GM21723 (cell line): ENCODE measurements around the gene MYO5A.

Source experiments
- ATAC-seq: cut with Tn5 transposase; IDR thresholded peaks from one replicate; pipeline ENCODE4 v1.9.1; 2021; ENCODE audit warnings: mild to moderate bottlenecking, moderate library complexity; ENCODE audit not compliant: unreplicated experiment

MYO5A gene

DNA sequence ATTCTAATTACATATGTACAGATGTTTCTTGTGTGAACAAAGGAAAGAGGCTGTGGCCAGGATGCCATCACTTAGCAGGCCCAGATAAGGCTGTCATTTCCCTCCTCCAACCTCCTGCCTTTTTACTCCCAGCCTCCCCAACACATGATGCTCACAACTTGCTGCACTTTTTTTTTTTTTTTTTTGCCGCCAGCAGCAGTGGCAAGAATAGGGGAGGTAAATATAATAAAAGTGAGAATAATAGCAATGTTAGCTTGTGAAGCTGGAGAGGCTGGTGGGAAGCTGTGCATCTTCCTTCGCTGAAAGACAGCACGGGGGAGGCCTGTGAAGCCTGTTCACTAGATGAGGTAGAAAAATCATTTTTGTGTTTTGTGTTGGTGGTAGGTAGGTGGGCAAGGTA, 190.6 kb downstream of the MYO5A start:
- ATAC-seq: no peak

DNA sequence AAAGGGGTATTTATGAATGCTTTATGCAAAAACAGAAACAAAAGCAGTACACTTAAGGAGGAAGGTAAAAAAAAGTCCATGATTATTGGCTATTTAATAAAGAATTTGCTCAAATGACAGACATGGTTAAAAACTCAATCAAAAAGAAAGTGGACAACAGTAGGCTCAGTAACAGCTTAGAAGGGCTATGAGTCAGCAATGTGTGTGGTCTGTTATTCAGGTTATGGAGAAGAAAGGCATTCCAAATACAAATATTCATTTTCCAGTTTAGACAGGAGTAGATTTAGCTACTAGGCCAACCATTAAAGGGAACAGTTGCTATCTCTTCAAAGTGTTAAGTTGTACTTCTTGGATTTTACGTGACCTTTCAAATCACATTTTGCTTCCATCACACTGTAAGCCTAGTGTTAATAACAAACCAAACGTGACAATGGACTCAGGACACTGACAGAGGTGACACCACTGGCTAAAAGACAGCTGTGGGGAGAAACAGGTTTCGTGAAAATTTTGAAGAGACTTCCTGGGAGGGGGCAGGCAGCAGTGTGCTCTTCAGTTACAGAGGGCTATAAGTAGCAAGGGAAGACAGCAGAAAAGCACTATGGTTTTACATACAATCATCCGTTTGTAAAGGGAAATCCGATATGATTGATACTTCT, 191.4 kb downstream of the MYO5A start:
- no peak for ATAC-seq

DNA sequence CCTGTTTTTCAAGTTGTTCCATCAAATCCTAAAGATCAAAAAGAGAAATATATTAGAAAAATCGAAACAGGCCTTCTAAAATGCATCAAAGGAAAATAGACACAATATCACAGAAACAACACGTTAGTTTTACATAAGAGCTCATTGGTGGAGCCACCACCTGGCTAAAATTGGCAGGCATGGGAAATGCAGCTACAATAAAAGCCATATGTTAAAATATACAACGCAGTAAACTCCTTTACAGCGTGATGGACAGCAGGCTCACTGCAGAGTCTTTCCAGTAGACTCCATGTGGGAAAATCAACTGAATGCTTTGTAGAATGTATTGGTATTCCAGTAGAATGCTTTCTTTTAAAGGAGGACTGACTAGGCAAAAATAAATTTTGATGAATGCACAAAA, 192.2 kb downstream of the MYO5A start:
- no peak for ATAC-seq

DNA sequence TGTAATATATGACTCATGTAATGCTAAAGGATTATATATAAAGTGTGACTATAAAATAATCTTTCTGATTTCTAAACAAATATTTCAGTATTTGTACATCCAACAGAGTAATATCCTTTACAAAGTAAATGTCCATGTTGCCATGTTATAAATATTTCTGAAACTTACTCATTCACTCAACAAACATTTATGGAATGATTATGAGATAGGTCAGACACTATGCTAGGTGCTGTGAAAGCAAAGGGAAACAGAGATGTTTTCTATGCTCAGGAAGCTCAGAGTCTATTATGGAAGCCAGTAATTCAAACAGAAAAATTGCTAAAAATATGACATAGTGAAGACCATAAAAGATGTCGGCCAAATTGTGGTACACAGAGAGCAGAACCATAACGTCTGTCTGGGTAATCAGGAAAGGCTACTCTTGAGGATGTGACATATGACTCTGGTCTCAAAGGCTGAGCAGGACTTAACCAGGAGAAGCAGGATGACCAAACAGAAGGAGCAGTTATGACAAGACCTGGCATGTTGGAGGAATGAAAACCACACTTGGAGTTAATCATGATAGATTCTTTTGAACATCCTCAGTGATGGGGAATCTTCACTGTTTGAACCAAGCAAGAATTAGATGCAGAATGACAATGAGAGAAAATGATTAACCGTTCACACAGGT, 194.1 kb downstream of the MYO5A start:
- ATAC-seq: no peak

DNA sequence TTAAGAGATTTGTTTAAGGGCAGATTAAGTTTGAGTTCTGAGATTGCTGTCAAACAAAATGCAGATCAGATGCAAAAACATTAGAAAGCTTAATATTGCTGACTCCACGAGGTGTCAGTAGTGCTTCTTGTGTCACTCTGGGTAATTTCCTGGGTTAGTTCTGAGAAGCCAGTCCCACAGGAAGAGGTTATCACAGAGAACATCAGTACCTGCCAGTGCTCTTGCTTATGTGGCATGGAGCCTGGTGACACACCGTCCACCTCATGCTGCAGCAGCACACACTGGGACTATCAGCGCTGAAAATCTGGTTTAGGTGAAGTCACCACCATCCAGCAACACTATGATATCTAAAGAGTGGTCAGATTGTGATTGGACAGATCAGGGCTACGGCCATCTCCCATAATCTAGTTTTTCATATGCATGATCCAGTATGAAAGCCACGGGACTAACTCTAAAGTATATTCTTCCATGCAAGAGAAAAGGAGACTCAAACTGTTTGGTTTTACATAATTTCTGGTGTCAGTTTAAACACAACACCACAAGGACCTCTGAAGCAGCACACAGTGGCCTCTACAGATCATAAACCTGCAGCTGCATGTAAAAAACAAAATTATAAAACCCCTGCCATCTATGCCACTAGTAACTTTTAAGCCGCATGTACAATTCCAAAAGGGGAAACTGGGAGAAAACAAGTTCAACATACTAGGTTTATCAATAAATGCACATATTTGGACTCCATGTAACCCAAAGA, 197.0 kb downstream of the MYO5A start:
- peak; percentile 85 for ATAC-seq

DNA sequence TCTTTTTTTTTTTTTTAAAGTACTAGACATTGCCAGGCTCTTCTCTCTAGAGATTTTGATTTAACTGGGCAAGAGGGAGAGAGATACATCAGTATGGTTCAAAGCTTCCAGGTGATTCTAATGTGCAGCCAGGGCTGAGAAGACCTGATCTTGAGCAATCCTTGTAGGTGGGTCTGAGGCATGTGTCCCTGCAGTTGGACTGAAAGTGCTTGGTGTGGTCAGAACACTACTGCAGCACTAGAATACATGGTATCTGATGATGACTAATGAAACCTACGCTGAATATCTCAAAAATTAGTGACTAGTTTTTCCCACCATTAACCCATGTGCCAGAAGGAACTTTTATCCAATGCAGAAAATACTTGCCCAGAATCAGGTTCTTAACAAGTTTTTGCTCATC, 198.7 kb downstream of the MYO5A start:
- ATAC-seq: no peak

DNA sequence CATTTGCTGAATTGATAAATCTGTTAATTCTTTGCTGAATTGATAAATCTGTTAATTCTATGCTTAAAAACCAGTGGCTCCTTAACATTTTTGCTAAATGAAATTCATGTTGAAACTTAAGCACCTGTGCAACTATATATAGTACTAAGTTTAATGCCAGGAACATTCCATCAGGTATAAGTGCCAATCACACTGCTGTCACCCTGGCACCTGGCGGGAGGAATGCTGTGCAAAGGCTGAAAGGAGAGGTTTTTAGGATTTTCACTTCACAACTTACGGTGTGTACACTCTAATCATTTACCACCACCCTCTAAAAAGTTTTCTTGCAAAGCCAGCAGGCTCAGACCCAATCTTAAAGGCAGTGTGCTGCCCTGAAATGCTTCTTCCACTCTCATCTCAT, 199.5 kb downstream of the MYO5A start:
- ATAC-seq: no peak

DNA sequence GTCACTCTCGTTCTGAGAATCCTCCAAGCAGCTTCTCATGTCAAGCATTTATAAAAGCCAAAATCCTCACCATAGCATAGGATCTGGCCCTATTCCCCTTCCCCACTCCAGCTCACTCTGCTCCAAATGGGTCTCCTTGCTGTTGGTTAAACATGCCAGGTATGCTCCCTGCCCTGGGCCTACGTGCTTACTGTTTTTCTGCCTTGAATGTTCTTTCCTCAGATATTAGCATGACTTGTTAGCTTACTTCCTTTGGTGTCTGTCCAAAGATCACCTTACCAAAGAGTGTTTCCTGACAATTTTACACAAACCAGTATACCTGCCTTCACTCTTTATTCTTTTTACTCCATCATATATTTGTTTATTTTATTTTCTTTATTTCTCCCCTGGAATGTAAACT, 200.0 kb downstream of the MYO5A start:
- ATAC-seq: no peak

DNA sequence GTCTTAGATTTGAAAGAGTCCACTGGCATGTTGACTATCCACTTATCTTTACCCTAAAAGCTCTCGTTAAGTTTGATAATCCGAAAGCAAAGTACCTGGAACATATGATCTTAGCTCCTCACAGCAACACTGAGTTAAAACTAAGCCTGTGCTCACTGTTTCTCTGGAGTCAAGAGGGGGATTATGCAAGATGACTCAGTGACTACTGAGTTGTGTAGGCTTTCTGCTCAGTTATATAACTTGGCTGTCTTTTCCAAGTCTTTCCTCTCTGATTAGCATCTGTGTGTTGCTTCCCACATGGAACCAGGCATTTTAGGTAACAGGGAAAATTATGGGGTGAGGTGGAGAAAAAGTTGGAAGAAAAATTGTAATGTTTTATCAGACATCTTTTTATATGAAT, 201.9 kb downstream of the MYO5A start:
- no peak for ATAC-seq

DNA sequence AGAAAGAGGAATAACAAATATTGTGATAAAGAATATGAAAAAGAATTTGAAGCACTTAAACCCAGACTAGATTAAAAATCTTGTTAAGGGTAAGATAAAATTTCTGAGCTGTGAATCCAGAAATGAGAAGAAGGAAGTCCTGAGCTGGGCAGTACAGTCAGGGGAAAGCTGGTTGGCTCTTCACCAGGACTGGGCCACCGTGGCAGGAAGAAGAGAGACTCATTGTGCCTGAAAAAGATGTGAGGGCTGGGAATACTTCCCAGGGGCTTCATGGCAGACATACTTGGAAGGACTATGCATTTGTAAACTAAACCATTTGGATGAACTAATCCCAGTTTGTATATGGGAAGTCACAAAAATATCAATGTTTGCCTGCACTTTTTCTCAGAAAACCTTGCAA, 204.6 kb downstream of the MYO5A start:
- ATAC-seq: no peak

DNA sequence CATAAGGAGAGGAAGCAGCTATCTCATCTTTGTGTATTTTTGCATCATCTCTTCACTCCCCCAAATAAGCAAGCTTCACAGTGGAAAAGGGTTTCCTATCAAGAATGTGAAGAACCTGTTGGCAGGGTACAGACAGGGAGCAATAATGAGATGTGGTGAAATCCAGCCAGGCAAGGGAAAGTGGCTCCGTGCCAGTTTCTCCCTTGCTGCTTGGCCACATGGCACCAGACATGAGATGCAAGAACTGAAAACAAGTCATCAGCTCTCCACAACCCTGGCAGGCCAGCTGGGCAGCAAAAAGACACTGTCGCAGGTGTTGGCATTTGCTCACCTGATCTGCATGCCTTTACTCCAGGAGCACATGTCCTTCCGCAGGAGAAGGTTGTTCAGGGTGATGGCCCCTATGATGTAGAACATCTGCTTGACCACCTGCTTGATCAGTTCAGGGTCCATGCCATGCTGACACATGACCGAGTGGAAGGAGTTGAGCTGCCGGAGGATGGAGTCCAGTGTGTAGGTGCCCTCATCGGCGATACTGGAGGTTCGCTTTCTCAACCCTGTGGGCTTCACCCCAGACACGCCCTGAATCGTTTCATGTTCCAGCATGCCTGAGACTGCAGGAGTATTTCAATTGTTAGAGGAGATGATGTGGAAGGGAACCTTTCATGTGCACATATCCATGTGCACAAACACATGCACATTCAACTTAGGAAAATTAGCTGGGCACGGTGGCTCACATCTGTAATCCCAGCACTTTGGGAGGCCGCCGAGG, 209.8 kb downstream of the MYO5A start:
- no peak for ATAC-seq

DNA sequence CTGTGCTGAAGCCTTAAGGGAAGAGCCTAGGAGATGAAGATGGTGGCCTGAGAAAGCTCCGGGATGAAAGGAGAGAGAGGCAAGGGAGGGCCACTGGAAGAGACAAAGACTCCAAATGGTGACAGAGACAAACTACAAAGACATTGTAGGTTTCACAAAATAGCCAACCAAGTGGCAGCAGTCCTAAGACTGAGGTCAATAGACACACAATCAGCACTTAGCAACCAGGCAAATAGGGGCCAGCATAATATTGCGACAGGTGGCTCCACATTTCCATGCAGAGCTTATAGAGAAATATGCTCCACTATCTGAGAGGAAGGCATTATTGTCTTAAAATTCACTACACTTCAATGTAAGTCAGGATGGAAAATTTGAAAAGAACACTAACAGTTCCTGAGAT, 211.0 kb downstream of the MYO5A start:
- no peak for ATAC-seq

DNA sequence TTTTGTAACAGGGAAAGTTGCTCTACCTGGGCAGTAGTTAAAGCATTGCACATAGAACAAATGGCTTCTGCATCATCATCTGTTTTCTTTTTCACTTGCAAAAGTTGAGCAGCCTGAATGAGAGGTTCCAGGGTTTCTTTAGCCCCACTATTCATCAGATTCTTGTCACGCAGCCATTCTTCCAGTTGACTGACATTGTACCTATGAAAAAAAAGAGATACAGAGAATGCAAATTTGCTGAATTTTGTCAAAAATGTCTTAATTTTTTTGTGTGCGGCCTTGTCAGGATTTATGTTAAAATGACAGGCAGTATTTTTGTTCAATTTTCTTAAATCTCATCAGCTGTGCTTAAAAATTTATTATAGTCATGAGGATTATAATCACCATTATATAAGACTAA, 211.7 kb downstream of the MYO5A start:
- ATAC-seq: no peak

DNA sequence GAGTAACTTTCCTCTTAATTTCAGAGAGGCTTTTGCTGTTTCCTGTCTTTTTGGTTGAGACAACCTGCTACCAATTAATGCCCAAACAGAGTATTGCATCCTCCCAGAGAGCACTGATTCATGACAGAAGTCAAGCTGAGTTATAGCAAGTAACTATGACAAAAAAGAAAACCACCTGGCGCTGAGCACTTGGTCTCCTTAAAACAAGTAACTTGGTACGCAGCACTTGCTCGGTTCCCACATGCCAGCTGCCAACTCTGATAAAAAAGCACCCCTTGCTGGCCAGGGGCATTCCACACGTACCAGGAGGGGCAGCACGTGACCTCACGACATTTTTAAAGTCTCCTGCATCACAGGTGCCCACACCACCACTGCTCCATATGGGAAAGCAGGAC, 219.5 kb downstream of the MYO5A start:
- peak; percentile 67 for ATAC-seq

DNA sequence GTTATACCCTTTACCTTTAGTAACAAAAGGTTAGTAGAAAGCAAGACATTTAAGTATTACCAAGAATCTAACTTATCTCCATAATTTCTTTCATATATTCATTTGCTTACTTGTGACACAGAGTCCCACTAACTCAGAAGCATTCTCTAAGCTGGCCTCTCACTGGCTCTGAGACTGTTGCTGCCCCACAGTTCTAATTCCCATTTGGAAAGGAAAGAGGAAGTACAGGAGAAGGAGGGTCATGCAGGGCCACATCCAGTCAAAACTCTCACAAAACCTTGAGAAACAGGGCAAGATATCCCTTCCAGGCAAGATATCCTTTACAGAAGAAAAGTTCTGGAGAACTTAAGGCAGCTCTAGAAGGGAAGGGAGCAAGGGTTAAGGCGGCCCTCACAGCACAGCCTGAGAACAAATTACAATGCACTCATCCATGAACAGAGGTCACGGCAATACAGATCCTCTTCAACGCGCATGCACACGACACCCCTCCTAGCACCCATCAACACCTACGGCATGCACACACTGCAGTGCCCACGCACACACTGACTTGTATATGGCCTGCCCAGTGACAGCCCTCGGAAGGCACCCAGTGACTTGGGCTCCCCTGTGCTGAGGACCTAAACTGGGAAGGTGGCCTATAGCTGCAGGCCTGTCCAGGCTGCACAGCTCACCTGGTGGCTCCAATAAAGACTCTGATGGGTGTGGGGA, 220.1 kb downstream of the MYO5A start:
- ATAC-seq: peak; percentile 77

DNA sequence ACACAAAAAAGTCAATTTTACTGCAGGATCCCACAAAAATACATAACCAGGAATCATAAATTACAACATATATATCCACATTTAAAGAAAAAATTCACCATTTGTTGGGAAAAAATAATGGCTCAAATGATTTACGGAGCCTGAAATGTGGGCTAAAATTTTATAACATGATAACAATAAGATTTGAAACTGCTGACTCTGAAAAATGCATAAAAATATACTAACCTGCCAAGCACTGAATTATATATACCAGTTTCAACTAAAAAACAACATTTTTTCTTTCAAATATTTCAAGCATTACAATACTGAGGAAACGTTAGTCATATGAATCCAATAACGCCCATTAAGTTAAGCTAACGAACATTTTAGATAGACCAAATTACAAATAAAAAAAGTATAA, 220.8 kb downstream of the MYO5A start:
- no peak for ATAC-seq

DNA sequence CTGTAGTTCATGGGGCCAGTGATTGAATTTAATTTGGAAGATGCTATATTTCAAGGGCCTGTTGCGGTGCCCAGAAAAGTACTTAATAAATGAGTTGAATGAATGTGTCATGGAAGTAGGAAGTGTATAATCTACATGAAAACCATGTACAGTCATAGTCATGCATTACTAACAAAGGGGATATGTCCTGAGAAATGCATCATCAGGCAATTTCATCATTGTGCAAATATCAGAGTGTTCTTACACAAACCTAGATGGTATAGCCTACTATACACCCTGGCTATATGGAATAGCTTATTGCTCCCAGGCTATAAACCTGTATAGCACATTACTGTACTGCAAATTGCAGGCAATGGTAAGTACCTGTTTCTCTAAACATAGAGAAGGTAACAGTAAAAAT, 222.4 kb downstream of the MYO5A start:
- no peak for ATAC-seq

DNA sequence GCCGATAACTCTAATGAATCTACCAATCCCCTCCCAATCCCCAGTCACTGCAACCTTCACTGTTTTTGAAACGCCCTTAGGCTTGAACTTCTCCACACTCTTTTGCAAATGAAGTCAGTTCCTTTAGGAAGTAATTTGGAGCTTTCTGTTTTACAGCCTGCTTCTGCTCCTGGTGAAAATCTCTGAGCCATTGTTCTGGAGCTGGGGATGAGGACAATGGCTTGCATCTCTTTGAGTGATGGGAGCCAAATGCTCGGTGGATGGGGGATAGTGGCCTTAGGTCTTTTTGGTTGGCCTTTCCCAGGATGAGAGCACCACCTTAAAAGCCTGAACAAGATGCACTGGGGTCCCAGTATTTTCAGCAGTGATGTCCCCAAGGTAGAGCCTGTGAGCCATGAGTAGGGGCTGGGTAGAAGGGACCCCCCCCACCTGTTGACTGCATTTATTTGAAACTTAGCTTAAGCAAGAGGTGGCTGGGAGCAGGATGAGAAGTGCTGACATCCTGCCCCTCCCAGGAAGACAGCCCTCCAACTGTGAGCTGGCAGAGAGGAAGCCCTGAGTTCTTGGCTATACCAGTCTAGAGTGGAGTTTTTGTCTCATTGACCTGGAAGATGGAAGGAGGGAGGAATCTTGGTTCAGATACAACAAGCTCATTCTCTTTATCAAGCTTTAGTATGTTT, 225.4 kb downstream of the MYO5A start:
- no peak for ATAC-seq

DNA sequence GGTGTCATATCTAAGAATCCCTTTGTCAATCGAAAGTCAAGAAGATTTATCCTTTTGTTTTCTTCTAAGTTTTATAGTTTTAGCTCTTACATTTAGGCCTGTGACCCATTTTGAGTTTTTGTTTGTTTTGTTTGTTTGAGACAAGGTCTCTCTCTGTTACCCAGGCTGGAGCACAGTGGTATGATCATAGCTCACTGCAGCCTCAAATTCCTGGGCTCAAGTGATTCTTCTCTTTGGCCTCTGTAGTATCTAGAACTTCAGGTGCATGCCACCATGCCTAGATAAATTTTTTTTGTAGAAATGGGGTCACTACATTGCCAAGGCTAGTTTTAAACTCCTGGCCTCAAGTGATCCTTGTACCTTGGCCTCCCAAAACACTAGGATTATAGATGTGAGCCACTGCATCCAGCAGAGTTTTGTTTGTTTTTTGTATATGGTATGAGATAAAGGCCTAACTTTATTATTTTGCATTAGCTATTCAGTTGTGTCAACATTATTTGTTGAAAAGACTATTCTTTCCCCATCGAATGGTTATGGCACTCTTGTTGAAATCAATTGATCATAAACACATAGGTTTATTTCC, 227.3 kb downstream of the MYO5A start:
- no peak for ATAC-seq

DNA sequence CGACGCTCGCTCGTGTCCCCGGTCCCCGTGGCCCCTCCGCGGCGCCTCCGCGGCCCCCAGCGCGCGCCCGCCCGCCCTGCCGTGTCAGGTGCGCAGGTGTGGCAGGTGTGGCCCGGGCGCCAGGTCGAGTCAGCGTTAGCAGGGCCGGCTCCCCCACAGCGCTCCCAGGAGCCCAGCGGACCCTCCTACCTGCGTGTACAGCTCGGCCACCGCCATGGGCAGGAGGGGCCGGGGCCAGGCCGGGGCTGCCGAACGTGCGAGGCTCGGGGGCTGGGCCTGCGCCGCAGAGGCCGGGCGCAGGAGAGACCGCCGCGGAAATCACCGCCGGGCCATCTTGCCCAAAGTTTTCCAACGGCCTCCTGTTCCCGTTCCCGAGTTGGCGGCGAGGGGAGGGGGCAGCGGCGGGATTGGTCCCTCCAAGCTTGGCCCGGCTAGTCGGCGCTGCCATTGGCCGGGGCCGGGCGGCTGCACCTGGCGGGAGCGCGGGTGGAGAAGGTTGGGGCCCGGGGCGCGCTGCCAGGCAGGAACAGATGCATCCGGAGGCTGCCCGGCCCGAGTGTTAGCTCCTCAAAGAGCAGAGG, 233.2 kb downstream of the MYO5A start, which contains the start of gene MYO5C:
Gene MYO5C, minus strand, starts transcription at position 384 of the 581 bp plus-strand sequence. Its CDS starts 168 bp downstream, at position 216.
- ATAC-seq: no peak
